GM15510 (cell line): Measurements from ENCODE around the gene GALNT16.
A peak's percentile ranks its signal among the peaks of the same experiment; 100 is the strongest.

Source experiments
- POLR2A ChIP-seq: IDR thresholded peaks from 3 replicates; pipeline ENCODE4 v1.6.1; 2011; ENCODE audit warnings: borderline replicate concordance; ENCODE audit not compliant: insufficient read length; ENCODE audit errors: extremely low read depth

GALNT16 gene

GRCh38 chr14:69351911-69352310, 92.0 kb downstream of the GALNT16 start:
- no peak for TF ChIP-seq POLR2A

GRCh38 chr14:69353168-69353567, 93.2 kb downstream of the GALNT16 start:
- no peak for TF ChIP-seq POLR2A

GRCh38 chr14:69354383-69355153, 94.6 kb downstream of the GALNT16 start:
- TF ChIP-seq POLR2A: peak; percentile 49

- TF ChIP-seq POLR2A: no peak
Measured at GRCh38 chr14:69355154-69355597, 95.2 kb downstream of the GALNT16 start.

GRCh38 chr14:69355607-69356281, 95.8 kb downstream of the GALNT16 start:
- TF ChIP-seq POLR2A: no peak

GRCh38 chr14:69356903-69357543, 97.1 kb downstream of the GALNT16 start:
- no peak for TF ChIP-seq POLR2A

- no peak for TF ChIP-seq POLR2A
Measured at GRCh38 chr14:69357544-69358200, 97.7 kb downstream of the GALNT16 start.

- no peak for TF ChIP-seq POLR2A
Measured at GRCh38 chr14:69358233-69358963, 98.4 kb downstream of the GALNT16 start.

- TF ChIP-seq POLR2A: no peak
Measured at GRCh38 chr14:69358966-69359365, 99.0 kb downstream of the GALNT16 start.

- TF ChIP-seq POLR2A: no peak
Measured at GRCh38 chr14:69360438-69361108, 100.6 kb downstream of the GALNT16 start.

GRCh38 chr14:69363055-69363454, 103.1 kb downstream of the GALNT16 start:
- no peak for TF ChIP-seq POLR2A

- no peak for TF ChIP-seq POLR2A
Measured at GRCh38 chr14:69363964-69364363, 104.0 kb downstream of the GALNT16 start.

- no peak for TF ChIP-seq POLR2A
Measured at GRCh38 chr14:69364378-69364777, 104.4 kb downstream of the GALNT16 start.

- TF ChIP-seq POLR2A: no peak
Measured at GRCh38 chr14:69366069-69366468, 106.1 kb downstream of the GALNT16 start.
